Tibial artery (tissue), 4 donors: ENCODE measurements around the gene ROMO1.

Experiments
- DNase-seq, 2 donors: peaks; one replicate each; pipeline ENCODE4 v3.0.0-alpha.2; 2019
- H3K27ac ChIP-seq, 2 donors: fragments of 200-600 bp; sonication (generic) in 1 of 2; 1 replicate in 1 of 2; 2 replicates in 1 of 2; pipeline ENCODE4 v1.5.1; 2018 to 2019; ENCODE audit warnings: mild to moderate bottlenecking in 1 of 2
- H3K27me3 ChIP-seq, 2 donors: fragments of 200-600 bp; sonication (generic) in 1 of 2; one replicate each; pipeline versions ENCODE4 v1.5.1 to v1.6.0; 2016 to 2019
- H3K36me3 ChIP-seq, 3 donors: fragments of 200-600 bp; sonication (generic) in 2 of 3; one replicate each; pipeline ENCODE4 v1.5.1; 2016 to 2019; ENCODE audit warnings: mild to moderate bottlenecking in 2 of 3
- H3K4me1 ChIP-seq, 4 donors: fragments of 200-600 bp; sonication (generic) in 2 of 4; 1 replicate in 3 of 4; 2 replicates in 1 of 4; pipeline ENCODE4 v1.5.1; 2016 to 2019
- H3K4me3 ChIP-seq, 2 donors: fragments of 200-600 bp; sonication (generic) in 1 of 2; 1 replicate in 1 of 2; 2 replicates in 1 of 2; pipeline ENCODE4 v1.5.1; 2018 to 2019; ENCODE audit warnings: mild to moderate bottlenecking in 2 of 2
- H3K9me3 ChIP-seq, 3 donors: fragments of 200-600 bp; sonication (generic) in 1 of 3; one replicate each; pipeline ENCODE4 v1.5.1; 2016 to 2019
- CTCF ChIP-seq, 2 experiments: fragments of 200-600 bp in 1 of 2; fragments of 450-650 bp in 1 of 2; IDR thresholded peaks; one replicate each; pipeline ENCODE4 v1.5.1; 2017 to 2019; ENCODE audit warnings: antibody characterized with exemption in 2 of 2, mild to moderate bottlenecking in 1 of 2, moderate library complexity in 1 of 2
- intact Hi-C: fragments of 100-400 bp; cut with DNase I; formaldehyde crosslinking; loops from one replicate; pipeline ENCODE4 v1.15.0; 2023; ENCODE audit warnings: low total_unique reads

The ROMO1 gene

DNA sequence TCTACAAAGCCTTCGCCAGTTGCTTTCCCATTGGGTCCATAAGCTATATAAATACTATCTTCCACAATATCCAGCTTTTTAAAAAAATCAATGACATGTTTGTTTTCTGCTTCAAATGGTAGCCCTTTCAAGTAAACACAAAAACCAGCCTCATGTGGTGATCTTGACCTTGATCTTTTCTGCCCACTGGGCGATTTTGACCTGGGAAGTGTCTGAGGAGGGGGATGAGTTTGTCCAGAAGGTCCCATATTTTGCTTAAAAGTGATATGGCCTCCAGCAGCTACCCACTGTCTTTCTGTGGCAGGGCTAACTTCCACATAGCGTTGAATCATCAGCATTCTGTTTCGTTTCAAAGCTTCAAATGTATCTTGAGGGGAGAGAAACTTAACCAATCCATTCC, 45.3 kb upstream of the ROMO1 start:
- DNase-seq = no peak
- no peak for TF ChIP-seq CTCF (IDR thresholded peaks at IDR 0.05)
- H3K4me1 ChIP-seq = peaks cover 0 to 56% (median 22%) of the 10 kb centered on the region in 4 donors

GRCh38 chr20:35654415-35654814, 44.8 kb upstream of the ROMO1 start:
- Histone ChIP-seq H3K4me1 (peaks cover 0 to 56% (median 17%) of the 10 kb centered on the region in 4 donors), H3K36me3 (peaks cover 16 to 29% (median 27%) of the 10 kb centered on the region in 3 donors), H3K4me3 (no peak overlapping the region), H3K27me3 (no peaks in the 10 kb centered on the region), H3K9me3 (no peaks in the 10 kb centered on the region), H3K27ac (no peak overlapping the region)
- no peak for TF ChIP-seq CTCF (IDR thresholded peaks at IDR 0.05)
- intact Hi-C loops = no loop called here
- DNase-seq = no peak

More for the DNA sequence above, 45.3 kb upstream of the ROMO1 start:
- Histone ChIP-seq H3K27ac (no peak overlapping the region), H3K4me3 (no peak overlapping the region), H3K27me3 (no peaks in the 10 kb centered on the region), H3K36me3 (peaks cover 16 to 29% (median 27%) of the 10 kb centered on the region in 3 donors), H3K9me3 (no peaks in the 10 kb centered on the region)
- intact Hi-C loops = no loop called here

DNA sequence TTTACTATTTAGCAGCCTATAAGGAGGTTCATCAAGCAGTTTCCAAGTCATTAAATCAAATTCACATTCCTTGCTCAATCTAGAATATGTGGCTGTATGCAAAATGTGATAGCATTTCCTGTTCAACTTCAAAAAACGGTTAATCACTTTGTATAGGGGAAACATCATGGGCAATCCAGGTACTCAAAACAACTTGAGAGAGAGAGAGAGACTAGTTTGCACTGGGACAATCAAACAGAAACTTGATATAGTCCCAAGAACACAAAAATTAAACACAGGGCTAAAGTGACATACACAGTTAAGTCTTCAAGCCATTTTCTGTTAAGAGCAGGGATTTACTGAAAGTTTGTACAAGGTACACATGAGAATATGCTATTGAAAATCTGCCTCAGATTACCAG, 41.9 kb upstream of the ROMO1 start:
- Histone ChIP-seq H3K27ac (no peak overlapping the region), H3K36me3 (peaks cover 16 to 29% (median 27%) of the 10 kb centered on the region in 3 donors), H3K27me3 (no peaks in the 10 kb centered on the region), H3K9me3 (no peaks in the 10 kb centered on the region), H3K4me3 (no peak overlapping the region), H3K4me1 (peaks cover 0 to 67% (median 33%) of the 10 kb centered on the region in 4 donors)
- intact Hi-C loops = no loop called here
- TF ChIP-seq CTCF (IDR thresholded peaks at IDR 0.05) = no peak
- no peak for DNase-seq

DNA sequence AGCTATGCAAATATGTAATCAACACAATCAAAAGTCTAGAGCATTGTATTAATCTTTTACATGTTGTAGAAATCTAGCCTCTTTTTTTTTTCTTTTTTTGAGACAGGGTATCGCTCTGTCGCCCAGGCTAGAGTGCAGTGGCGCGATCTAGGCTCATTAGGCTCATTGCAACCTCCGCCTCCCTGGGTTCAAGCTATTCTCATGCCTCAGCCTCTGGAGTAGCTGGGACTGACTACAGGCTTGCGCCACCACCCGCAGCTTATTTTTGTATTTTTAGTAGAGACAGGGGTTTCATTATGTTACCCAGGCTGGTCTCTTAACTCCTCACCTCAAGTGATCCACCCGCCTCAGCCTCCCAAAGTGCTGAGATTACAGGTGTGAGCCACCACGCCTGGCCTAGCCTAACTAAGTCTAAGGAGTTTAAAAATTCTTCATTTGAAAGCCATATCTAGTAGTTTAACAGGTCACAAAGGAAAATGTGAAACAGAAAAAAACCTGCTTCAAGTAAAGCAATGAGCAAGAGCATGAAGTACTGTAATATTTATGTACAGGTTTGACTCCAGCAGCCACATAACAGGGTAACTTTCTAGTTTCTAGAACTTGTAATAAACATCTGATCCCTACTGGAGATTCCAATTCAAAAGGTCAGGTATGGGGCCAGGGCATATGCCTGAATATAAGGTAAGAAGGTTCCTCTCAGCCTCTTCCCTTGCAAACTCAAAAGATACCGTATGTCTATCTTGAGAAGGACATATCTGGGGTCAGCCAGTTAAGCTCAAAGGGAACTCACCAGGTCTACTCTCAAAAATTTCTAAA, 38.9 kb upstream of the ROMO1 start:
- no peaks in the 10 kb centered on the region for H3K9me3 ChIP-seq
- H3K36me3 ChIP-seq = no peaks in the 10 kb centered on the region
- H3K27ac ChIP-seq = peak overlapping the region; percentile 42 to 93
- peaks cover 0 to 76% (median 31%) of the 10 kb centered on the region in 4 donors for H3K4me1 ChIP-seq
- no peaks in the 10 kb centered on the region for H3K27me3 ChIP-seq
- no peak for TF ChIP-seq CTCF (IDR thresholded peaks at IDR 0.05)
- H3K4me3 ChIP-seq = no peak overlapping the region
- intact Hi-C loops = loop anchor here (5.0 kb wide), 1 partner anchor 43 kb away; the partner anchor contains the start of gene SPAG4
- DNase-seq = no peak

GRCh38 chr20:35661053-35661452, 38.2 kb upstream of the ROMO1 start:
- no peaks in the 10 kb centered on the region for H3K36me3 ChIP-seq
- no peaks in the 10 kb centered on the region for H3K27me3 ChIP-seq
- no peaks in the 10 kb centered on the region for H3K9me3 ChIP-seq
- intact Hi-C loops = loop anchor here (5.0 kb wide), 1 partner anchor 44 kb away; the partner anchor contains the start of gene SPAG4
- peaks cover 0 to 75% (median 31%) of the 10 kb centered on the region in 4 donors for H3K4me1 ChIP-seq
- peak overlapping the region in 1 of 2 donors; percentile 87 for H3K4me3 ChIP-seq
- TF ChIP-seq CTCF (IDR thresholded peaks at IDR 0.05) = no peak
- DNase-seq = no peak
- H3K27ac ChIP-seq = peak overlapping the region; percentile 42 to 93
